Type B pancreatic cell (in vitro differentiated cells): Measurements from ENCODE around the gene CFAP47. TPM values are rescaled to one million over a fixed set of nuclear protein-coding genes. Genes with fewer than 3 reads are reported as not detected.

ENCODE experiments used
- DNase-seq: peaks from one replicate; pipeline ENCODE4 v3.0.0; 2021; ENCODE audit warnings: mixed read lengths; ENCODE audit not compliant: unreplicated experiment; ENCODE audit errors: extremely low spot score
- H3K27ac Mint-ChIP-seq: 2 replicates; pipeline ENCODE4 v1.8.0; 2021; ENCODE audit warnings: mild to moderate bottlenecking, mixed read lengths
- H3K27me3 Mint-ChIP-seq: 2 replicates; pipeline ENCODE4 v1.8.0; 2021; ENCODE audit warnings: mixed read lengths
- H3K36me3 Mint-ChIP-seq: 2 replicates; pipeline ENCODE4 v1.8.0; 2021; ENCODE audit warnings: mixed read lengths
- H3K4me1 Mint-ChIP-seq: one replicate; pipeline ENCODE4 v1.8.0; 2021; ENCODE audit warnings: mixed read lengths; ENCODE audit not compliant: unreplicated experiment
- H3K4me3 Mint-ChIP-seq: 2 replicates; pipeline ENCODE4 v1.8.0; 2021; ENCODE audit warnings: mild to moderate bottlenecking, mixed read lengths
- H3K9me3 Mint-ChIP-seq: 2 replicates; pipeline ENCODE4 v1.8.0; 2021; ENCODE audit warnings: mixed read lengths
- total RNA-seq: library from RNA; stranded (reverse); gene quantifications from 2 replicates; pipeline ENCODE4 v1.2.1, GENCODE V29; 2021; ENCODE audit warnings: low replicate concordance
- TF ChIP-seq, protein P1 (sequence below): fragments of 200-600 bp; sonication (generic); conservative IDR thresholded peaks from 2 replicates; pipeline ENCODE4 v1.5.0; 2021; ENCODE audit warnings: antibody characterized with exemption, mild to moderate bottlenecking

The CFAP47 gene
- total RNA-seq, 1 donor from 2014 or later, result 3.0 TPM

DNA sequence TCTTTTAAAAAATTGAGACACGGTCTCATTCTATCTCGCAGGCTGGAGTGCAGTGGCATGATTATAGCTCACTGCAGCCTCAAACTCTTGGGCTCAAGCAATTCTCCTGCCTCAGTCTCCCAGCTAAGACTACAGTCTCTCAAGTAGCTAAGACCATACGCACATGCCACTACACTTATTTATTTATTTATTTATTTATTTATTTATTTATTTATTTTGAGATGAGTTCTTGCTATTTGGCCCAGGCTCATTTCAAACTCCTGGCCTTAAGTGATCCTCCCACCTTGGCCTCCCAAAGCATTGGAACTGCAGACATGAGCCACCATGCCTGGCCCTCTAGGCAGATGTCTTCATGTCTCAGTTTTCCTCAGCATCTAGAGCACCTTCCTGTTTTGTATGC is 482.2 kb downstream of the CFAP47 start:
- Mint-ChIP-seq H3K27me3 (no peaks in the 10 kb centered on the region), H3K27ac (no peak overlapping the region), H3K4me1 (no peaks in the 10 kb centered on the region), H3K4me3 (no peak overlapping the region), H3K36me3 (no peaks in the 10 kb centered on the region), H3K9me3 (no peaks in the 10 kb centered on the region)
- DNase-seq, result no peak
- TF ChIP-seq, protein P1, sequence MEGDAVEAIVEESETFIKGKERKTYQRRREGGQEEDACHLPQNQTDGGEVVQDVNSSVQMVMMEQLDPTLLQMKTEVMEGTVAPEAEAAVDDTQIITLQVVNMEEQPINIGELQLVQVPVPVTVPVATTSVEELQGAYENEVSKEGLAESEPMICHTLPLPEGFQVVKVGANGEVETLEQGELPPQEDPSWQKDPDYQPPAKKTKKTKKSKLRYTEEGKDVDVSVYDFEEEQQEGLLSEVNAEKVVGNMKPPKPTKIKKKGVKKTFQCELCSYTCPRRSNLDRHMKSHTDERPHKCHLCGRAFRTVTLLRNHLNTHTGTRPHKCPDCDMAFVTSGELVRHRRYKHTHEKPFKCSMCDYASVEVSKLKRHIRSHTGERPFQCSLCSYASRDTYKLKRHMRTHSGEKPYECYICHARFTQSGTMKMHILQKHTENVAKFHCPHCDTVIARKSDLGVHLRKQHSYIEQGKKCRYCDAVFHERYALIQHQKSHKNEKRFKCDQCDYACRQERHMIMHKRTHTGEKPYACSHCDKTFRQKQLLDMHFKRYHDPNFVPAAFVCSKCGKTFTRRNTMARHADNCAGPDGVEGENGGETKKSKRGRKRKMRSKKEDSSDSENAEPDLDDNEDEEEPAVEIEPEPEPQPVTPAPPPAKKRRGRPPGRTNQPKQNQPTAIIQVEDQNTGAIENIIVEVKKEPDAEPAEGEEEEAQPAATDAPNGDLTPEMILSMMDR, result no peak

DNA sequence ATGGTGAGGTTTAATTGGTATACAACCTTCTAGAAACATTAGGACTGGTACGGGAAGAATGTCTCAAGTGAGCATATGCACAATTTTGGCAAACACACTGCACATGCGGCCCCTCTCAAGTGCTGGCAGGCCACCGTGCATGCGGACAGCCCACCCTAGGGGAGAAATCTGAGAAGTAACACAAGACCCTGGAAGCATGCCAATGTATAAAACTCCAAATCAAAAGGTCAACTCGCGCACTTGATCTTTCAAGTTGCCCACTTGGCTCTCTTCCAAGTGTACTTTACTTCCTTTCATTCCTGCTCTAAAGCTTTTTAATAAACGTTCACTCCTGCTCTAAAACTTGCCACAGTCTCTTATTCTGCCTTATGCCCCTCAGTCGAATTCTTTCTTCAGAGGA is 488.3 kb downstream of the CFAP47 start:
- H3K4me1 Mint-ChIP-seq, result peaks cover 8% of the 10 kb centered on the region
- H3K27me3 Mint-ChIP-seq, result no peaks in the 10 kb centered on the region
- TF ChIP-seq, protein P1, result no peak
- H3K36me3 Mint-ChIP-seq, result no peaks in the 10 kb centered on the region
- no peak overlapping the region for H3K4me3 Mint-ChIP-seq
- no peaks in the 10 kb centered on the region for H3K9me3 Mint-ChIP-seq
- no peak overlapping the region for H3K27ac Mint-ChIP-seq
- DNase-seq, result no peak

DNA sequence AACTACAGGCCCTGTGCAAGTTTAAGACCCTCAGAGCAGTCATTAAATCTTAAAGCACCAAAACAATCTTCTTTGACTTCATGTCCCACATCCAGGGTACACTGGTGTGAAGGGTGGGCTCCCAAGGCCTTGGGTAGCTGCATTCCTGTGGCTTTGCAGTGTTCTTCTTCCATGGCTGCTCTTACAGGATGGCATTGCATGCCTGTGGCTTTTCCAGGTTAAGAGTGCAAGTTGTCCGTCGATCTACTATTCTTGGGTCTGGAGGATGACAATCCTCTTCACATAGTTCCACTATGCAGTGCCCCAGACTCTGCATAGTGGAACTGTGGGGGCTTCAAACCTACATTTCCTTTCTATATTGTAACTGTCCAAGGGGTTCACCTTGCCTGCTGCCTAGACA is 494.5 kb downstream of the CFAP47 start:
- Mint-ChIP-seq H3K4me1 (no peaks in the 10 kb centered on the region), H3K36me3 (no peaks in the 10 kb centered on the region), H3K27ac (no peak overlapping the region), H3K9me3 (no peaks in the 10 kb centered on the region), H3K4me3 (no peak overlapping the region), H3K27me3 (no peaks in the 10 kb centered on the region)
- TF ChIP-seq, protein P1, result no peak
- no peak for DNase-seq

DNA sequence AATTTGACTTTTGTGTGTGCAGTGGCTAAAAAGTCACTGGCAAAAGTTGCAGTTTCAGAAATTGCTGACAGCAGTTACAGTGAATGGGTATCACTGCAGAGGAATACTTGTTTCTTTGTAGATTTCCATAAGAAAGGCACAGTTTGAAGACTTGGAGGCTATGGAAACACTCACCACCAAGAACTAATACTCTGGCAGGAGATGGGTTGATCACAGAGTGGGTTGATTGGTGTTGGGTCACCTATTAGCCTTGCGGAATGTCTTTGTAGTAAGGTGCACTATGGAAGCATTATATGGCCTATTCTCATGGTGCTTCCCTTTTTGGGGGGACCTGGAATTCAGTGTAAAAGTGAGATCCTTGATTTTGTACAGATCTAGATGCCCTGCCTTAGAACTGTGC is 502.8 kb downstream of the CFAP47 start:
- Mint-ChIP-seq H3K27ac (no peak overlapping the region), H3K9me3 (no peaks in the 10 kb centered on the region), H3K4me3 (no peak overlapping the region), H3K27me3 (no peaks in the 10 kb centered on the region), H3K4me1 (no peaks in the 10 kb centered on the region), H3K36me3 (no peaks in the 10 kb centered on the region)
- no peak for DNase-seq
- TF ChIP-seq, protein P1, result no peak

DNA sequence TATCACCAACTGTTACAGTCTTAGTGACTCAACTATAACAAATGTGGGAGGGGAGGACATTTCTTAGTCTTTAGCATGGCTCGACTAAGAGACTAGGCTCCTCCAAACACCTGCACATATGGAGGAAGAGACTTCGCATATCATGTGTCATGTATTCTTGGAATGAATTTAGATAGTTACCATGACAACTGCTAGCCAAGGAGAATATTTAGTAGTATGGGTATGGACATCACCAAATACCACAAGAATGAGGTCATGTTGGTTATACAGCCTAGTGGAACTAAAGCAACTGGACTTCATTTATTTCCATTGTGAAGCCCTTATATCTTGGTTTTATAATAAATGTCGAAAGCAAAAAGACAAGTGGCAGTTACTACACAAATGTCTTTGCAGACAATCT is 512.3 kb downstream of the CFAP47 start:
- Mint-ChIP-seq H3K27ac (no peak overlapping the region), H3K9me3 (peaks cover 5% of the 10 kb centered on the region), H3K4me3 (no peak overlapping the region), H3K4me1 (no peaks in the 10 kb centered on the region), H3K27me3 (no peaks in the 10 kb centered on the region), H3K36me3 (no peaks in the 10 kb centered on the region)
- DNase-seq, result no peak
- TF ChIP-seq, protein P1, result no peak

DNA sequence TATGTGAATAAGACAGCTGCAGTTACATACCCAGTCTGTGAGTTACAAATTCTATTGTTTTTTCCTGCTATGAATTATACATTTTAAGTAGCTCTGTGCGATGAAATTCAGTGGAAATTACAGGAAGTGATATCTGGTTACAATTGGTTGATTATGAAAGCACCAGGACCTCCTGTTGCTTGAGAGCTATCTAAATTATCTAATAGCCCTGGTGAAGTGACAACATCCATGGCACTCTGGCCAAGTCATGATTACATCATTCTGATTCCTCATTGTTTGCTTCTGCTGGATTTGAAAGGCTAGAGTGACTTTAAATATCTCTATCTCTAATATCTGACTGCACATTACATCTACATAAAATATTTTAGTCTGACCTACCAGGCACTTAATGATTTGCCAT is 515.0 kb downstream of the CFAP47 start:
- Mint-ChIP-seq H3K27ac (no peak overlapping the region), H3K4me1 (no peaks in the 10 kb centered on the region), H3K36me3 (no peaks in the 10 kb centered on the region), H3K9me3 (peaks cover 5% of the 10 kb centered on the region), H3K27me3 (no peaks in the 10 kb centered on the region), H3K4me3 (no peak overlapping the region)
- DNase-seq, result no peak
- TF ChIP-seq, protein P1, result no peak
